ENCODE data around the gene IDE. TPM values are rescaled to one million over a fixed set of nuclear protein-coding genes. Genes with fewer than 3 reads are reported as not detected.
"Not testable (repeated sequence)": the region's sequence is repeated elsewhere in the genome, so short reads cannot be mapped to it uniquely, and the experiment has no call there.

The IDE gene
- total RNA-seq, 1 experiment from 2014 or later: 45.0 TPM

- in situ Hi-C loops (cut with HindIII; ENCODE audit: low sequenced_read_pairs): no loop called here
- DNase-seq (ENCODE audit: low spot score): no peak
These were observed 67.6 kb downstream of the IDE start for GRCh38 chr10:92506336-92506735.

DNA sequence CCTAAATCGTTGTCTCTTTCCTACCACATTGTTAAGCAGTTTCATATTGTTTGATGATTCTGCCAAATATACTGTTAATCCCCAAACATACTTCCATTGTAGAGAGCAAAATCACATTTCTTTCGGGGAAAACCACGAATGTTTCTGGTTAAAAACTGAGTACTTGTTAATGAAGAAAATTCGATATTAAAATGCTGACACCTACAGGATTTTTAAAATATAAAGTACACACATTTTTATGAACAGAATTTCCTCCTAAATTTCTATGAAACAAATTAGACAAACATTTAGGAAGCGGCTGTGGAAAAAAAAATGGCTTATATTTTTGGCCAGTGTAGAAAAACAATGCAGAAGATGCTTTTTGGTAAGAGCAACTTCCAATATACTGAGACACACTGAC, 68.8 kb downstream of the IDE start:
- in situ Hi-C loops (cut with HindIII; ENCODE audit: low sequenced_read_pairs): no loop called here
- no peak for DNase-seq (ENCODE audit: low spot score)

DNA sequence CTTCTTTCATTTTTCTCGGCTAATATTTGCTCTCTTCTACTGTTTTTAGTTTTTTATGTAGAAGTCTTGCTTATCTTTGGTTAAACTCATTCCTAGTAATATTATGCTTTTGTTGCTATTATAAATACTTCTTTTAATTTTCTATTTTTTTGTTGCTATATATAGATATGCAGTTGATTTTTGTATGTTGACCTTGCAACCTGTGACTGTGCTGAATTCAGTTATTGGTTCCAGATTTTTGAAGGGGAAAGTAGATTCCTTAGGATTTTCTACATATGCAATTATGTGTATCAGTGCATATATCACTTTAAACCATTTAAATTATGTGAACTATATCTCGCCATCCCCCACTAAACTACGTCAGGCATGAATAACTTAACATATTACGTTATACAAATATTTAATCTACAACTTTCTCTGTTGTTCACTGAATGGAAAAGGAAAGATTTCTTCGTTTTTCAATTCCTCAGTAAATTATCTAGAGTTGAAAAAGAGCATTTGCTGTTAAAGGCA, 71.5 kb downstream of the IDE start:
- no peak for DNase-seq (ENCODE audit: low spot score)
- in situ Hi-C loops (cut with HindIII; ENCODE audit: low sequenced_read_pairs): no loop called here

DNA sequence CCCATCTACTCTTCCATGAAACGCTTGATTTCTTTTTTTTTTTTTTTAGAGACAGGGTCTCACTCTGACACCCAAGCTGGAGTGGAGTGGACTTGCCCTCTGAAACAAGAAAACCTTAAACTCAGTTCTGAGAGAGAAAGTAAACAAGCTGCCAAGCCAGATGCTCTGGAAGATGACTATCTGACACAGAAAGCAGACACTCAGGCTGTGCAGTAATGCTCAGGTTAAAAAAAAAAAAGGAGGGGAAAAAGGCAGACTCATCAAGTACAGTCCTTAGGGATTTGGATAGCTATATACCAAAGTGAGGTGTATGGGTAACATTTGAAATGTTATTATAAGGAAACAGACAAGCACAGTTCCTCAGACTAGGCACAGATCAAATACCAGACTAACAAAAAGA, 80.5 kb downstream of the IDE start:
- in situ Hi-C loops (cut with HindIII; ENCODE audit: low sequenced_read_pairs): no loop called here
- DNase-seq (ENCODE audit: low spot score): no peak

DNA sequence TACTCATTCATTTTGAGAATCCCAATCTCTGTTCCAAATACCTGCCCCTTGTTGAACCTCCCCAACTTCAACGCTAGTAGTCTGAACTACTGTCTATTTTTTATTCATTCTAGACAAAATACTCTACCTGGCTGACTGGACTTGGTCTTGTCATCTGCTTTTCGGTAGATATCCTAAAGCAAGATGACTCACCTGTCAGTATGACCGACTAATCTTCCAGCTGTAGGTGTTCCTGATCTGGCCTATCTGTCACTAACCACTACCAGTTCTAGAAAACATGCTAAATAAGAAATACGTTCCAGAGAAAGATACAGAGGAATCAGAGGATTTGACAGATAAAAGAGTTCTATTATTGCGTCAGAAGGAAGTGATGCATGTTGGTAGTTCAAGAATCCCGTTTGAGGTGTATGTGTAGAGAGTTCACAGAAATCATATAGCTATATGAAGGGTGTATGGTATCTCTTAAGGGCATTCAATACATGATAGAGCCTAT, 81.1 kb downstream of the IDE start:
- DNase-seq (ENCODE audit: low spot score): no peak
- in situ Hi-C loops (cut with HindIII; ENCODE audit: low sequenced_read_pairs): no loop called here

DNA sequence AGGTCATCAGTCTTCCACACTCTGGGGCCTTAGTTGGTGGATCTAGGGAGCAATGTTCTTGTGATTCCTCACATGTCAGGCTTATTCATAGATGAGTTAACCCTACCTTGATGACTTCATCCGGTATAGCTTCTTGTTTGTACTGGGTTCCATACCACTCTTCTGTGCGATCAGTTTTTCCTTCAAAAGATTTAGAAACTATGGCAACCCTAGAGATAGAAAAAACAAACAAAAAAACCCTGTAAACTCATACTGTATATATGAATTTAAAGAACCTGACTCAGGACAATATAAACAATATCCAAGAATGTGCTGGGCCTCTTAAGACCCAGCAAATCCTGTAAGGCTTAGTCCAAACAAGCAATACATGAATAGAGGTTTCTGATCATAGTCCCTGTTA, 83.5 kb downstream of the IDE start:
- DNase-seq (ENCODE audit: low spot score): no peak
- in situ Hi-C loops (cut with HindIII; ENCODE audit: low sequenced_read_pairs): no loop called here

- no peak for DNase-seq (ENCODE audit: low spot score)
- in situ Hi-C loops (cut with HindIII; ENCODE audit: low sequenced_read_pairs): no loop called here
These were observed 87.3 kb downstream of the IDE start for GRCh38 chr10:92486637-92487036.

DNA sequence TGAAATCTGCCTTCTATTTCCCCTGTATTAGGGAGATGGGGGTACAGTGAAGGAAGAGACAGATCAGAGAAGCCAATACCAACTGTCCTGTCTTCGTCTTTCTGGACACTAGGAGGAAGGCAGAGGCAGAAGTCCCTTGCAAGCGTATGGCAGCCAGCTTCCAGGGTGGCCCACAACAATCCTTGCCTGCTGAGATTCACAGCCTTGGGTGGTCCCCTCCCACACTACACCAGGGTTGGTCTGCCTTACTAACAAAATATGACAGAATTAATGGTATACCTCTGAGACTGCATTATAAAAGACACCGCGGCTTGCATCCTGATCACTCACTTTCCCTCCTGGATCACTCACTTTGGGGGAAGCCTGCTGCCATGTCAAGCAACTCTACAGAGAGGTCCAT, 90.4 kb downstream of the IDE start:
- in situ Hi-C loops (cut with HindIII; ENCODE audit: low sequenced_read_pairs): no loop called here
- no peak for DNase-seq (ENCODE audit: low spot score)

DNA sequence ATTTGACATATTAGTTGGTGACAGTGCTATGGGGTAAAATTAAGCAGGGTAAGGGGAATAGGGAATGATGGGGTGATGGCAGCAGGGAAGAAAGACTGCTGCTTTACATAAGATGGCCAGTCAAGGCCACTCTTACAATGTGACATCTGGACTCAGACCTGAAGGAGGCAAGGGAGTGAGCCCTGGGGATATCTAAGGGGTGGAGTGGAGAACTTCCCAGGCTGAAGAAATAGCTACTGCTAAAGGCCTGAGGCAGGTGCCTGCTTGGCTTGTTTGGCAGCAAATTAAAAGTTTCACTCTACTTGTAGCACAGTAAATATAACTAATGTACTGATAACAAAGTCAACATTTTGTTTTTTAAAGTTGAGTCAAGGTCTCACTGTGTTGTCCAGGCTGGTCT, 93.5 kb downstream of the IDE start:
- no peak for DNase-seq (ENCODE audit: low spot score)
- in situ Hi-C loops (cut with HindIII; ENCODE audit: low sequenced_read_pairs): no loop called here

GRCh38 chr10:92479547-92479946, 94.3 kb downstream of the IDE start:
- in situ Hi-C loops (cut with HindIII; ENCODE audit: low sequenced_read_pairs): no loop called here
- no peak for DNase-seq (ENCODE audit: low spot score)

DNA sequence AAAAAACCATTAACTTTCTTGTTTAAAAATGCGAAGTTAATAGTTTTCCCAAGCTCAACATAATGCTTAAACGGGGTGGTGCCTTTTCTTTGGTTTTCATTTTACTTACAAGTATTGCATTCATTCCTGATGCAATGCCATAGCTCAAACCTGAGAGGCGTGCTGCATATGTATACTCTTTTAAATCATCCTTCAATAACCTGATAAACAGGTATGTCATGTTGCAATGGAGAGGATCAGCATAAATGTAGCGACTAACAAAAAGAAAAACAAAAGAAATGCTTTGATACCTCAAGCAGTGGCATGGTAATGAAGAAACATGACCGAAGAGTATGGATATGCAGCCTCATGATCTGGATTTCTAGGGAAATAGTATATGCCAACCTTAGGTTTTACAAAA, 95.4 kb downstream of the IDE start:
- DNase-seq (ENCODE audit: low spot score): no peak
- in situ Hi-C loops (cut with HindIII; ENCODE audit: low sequenced_read_pairs): no loop called here

DNA sequence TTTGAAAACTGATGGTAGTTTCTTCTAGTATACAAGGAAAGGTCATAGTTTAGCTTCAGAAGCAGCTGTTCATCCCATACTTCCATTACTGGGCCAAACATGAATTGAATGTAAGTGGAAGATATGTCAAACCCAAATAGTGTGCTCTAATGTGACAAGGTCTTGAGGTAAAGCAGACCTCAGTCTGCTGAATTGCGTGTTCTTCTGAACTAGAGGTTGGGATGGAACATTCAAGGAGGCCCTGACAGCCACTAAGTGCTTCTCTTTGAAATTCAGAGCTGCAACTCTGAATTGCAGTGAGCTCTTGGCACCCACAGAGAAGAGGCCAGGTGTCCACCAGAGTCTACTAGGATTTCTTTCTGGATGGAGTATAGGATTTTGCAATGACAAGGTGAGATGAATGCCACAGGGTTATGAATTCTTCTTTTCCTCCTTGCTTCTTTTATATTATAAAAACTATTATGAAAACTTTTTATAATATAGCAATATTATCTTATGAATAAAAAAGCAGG, 98.5 kb downstream of the IDE start:
- no peak for DNase-seq (ENCODE audit: low spot score)
- in situ Hi-C loops (cut with HindIII; ENCODE audit: low sequenced_read_pairs): no loop called here

- DNase-seq (ENCODE audit: low spot score): no peak
- in situ Hi-C loops (cut with HindIII; ENCODE audit: low sequenced_read_pairs): no loop called here
These were observed 103.9 kb downstream of the IDE start for GRCh38 chr10:92470026-92470425.

DNA sequence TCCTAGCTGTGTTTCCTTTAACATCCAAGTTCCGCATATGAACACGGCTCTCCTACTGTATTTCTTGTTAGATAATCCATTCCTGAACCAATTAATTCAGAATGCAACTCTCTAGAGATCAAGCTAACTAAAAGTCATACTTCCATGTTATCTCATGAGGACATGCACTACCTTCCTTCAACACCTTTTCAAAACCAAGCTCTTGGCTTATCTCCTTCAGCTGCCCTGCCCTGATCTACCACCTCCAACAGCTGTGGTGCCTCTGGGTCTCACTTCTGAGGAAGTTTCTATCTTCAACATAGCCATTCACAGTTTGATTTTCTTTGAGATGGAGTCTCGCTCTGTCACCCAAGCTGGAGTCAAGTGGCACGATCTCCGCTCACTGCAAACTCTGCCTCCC, 109.5 kb downstream of the IDE start:
- DNase-seq (ENCODE audit: low spot score): no peak
- in situ Hi-C loops (cut with HindIII; ENCODE audit: low sequenced_read_pairs): no loop called here

DNA sequence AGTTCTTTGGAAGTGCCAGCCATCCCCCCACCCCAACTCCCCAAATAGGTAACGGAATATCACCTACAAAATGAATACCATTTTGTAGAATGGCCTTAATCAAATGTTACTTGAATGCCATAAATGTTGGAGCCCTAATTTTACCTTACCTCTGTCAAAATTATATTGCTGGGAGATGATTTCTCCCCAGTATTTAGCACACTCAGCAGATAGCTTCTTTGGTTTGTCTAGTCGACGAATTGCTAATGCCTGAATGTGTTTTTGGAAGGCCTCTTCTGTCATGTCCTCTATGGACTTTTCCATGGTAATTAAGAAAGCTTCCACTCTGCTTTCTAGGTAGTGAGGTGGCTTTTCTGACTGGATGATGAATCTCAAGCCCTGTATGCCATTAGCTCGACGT, 110.3 kb downstream of the IDE start:
- in situ Hi-C loops (cut with HindIII; ENCODE audit: low sequenced_read_pairs): no loop called here
- DNase-seq (ENCODE audit: low spot score): no peak

- DNase-seq (ENCODE audit: low spot score); in situ Hi-C loops (cut with HindIII; ENCODE audit: low sequenced_read_pairs): not testable (repeated sequence)
These were observed 118.9 kb downstream of the IDE start for GRCh38 chr10:92454955-92455354.

- DNase-seq (ENCODE audit: low spot score): no peak
- in situ Hi-C loops (cut with HindIII; ENCODE audit: low sequenced_read_pairs): no loop called here
These were observed 121.6 kb downstream of the IDE start for GRCh38 chr10:92452313-92452712.

- in situ Hi-C loops (cut with HindIII; ENCODE audit: low sequenced_read_pairs): no loop called here
These were observed 122.5 kb downstream of the IDE start for GRCh38 chr10:92451431-92451830.

DNA sequence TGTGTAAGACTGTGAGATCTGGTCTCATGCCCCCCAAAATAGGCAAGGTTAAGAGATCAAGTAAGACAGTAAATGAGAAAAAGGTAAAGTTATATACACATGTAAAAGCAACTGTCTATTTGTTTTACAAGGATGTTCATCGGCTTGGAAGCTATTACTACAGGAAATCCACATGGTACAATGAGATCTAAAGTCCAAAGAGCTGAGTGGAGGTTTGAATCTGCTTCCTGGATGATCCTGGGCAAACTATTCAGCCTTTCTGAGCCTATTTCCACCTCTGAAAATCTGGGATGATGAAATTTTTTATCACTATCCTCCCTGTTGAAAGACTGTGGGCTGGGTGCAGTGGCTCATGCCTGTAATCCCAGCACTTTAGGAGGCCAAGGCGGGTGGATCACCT, 123.0 kb downstream of the IDE start:
- DNase-seq (ENCODE audit: low spot score): no peak
- in situ Hi-C loops (cut with HindIII; ENCODE audit: low sequenced_read_pairs): no loop called here

More at GRCh38 chr10:92451431-92451830, 122.5 kb downstream of the IDE start:
- no peak for DNase-seq (ENCODE audit: low spot score)

DNA sequence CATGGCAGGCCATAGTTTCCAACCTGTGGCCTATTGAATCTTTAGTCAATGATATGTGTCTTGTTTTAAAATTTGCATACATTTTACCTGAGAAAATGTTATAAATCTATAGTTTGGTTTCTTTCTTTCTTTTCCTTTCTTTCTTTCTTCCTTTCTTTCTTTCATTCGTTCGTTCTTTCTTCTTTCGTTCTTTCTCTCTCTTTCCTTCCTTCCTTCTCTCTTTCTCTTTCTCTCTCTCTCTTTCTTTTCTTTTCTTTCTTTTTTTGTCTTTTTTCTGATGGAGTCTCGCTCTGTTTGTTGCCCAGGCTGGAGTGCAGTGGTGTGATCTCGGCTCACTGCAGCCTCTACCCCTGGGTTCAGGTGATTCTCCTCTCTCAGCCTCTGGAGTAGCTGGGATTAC, 133.3 kb downstream of the IDE start:
- DNase-seq (ENCODE audit: low spot score): no peak
- in situ Hi-C loops (cut with HindIII; ENCODE audit: low sequenced_read_pairs): no loop called here

- in situ Hi-C loops (cut with HindIII; ENCODE audit: low sequenced_read_pairs): no loop called here
- DNase-seq (ENCODE audit: low spot score): no peak
These were observed 135.7 kb downstream of the IDE start for GRCh38 chr10:92438220-92438619.

GRCh38 chr10:92436611-92437010, 137.3 kb downstream of the IDE start:
- DNase-seq (ENCODE audit: low spot score): no peak
- in situ Hi-C loops (cut with HindIII; ENCODE audit: low sequenced_read_pairs): no loop called here
